Mucosa of stomach (tissue), 1 donor: ENCODE results near the gene STK33.

Source experiments
- H3K27me3 ChIP-seq: one replicate; pipeline ENCODE4 v1.7.0; 2013; ENCODE audit warnings: mild to moderate bottlenecking, low read length; ENCODE audit not compliant: control insufficient read depth, insufficient read depth
- H3K36me3 ChIP-seq: one replicate; pipeline ENCODE4 v1.7.0; 2013; ENCODE audit warnings: low read length; ENCODE audit not compliant: control insufficient read depth, insufficient read depth
- H3K4me1 ChIP-seq: one replicate; pipeline ENCODE4 v1.7.0; 2013; ENCODE audit warnings: mild to moderate bottlenecking, low read length; ENCODE audit not compliant: control insufficient read depth, insufficient read depth
- H3K4me3 ChIP-seq: one replicate; pipeline ENCODE4 v1.7.0; 2013; ENCODE audit warnings: low read length
- H3K9ac ChIP-seq: one replicate; pipeline ENCODE4 v1.7.0; 2013; ENCODE audit warnings: mild to moderate bottlenecking, low read length, moderate library complexity
- H3K9me3 ChIP-seq: one replicate; pipeline ENCODE4 v1.7.0; 2013; ENCODE audit warnings: mild to moderate bottlenecking, low read length, moderate library complexity; ENCODE audit not compliant: control insufficient read depth
- donor health status: Pancreatic carcinoma.

STK33 gene

GRCh38 chr11:8392166-8392565 is 201.9 kb downstream of the STK33 start:
- no peak overlapping the region for H3K9ac ChIP-seq
- no peaks in the 10 kb centered on the region for H3K9me3 ChIP-seq
- H3K4me3 ChIP-seq = no peak overlapping the region
- H3K27me3 ChIP-seq = no peaks in the 10 kb centered on the region
- H3K36me3 ChIP-seq = no peaks in the 10 kb centered on the region
- peaks cover 4% of the 10 kb centered on the region for H3K4me1 ChIP-seq

DNA sequence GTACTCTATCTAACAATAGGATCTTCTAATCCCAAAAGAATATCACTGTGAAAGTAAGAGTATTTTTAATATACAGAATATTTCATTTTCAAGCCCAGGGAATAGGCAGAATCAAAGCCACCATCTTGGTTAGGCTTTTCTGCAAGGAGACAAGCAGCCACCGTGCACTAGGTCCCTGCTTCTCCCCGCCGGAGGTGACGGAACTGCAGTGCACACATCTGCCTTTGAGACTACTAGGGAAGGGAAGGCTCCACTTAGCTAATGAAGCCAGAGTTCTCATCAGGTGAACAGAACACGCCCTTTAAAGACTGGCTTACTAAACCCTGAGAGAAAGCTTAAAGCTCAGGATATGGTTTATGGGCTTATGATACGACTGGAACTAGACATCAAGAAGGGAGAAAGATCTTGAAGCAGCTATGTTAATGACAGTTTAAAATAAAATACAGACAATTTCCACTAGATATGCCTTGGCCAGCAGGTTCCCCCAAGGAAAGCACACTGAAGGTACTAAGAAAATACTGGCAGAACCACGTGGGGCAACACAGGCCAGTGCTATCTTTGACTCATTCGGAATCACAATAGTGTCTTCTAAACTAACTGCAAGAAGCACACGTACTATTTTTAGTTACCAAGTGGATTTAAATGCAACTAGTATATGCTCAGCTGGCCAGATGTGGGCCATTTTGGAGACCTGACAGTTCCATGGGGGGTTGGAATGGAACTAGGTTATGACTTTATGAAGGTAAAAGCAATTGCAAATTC is 203.0 kb downstream of the STK33 start:
- Histone ChIP-seq H3K9me3 (no peaks in the 10 kb centered on the region), H3K27me3 (no peaks in the 10 kb centered on the region), H3K36me3 (no peaks in the 10 kb centered on the region), H3K4me1 (peaks cover 4% of the 10 kb centered on the region), H3K9ac (no peak overlapping the region), H3K4me3 (no peak overlapping the region)

- H3K4me1 ChIP-seq = peaks cover 4% of the 10 kb centered on the region
- no peaks in the 10 kb centered on the region for H3K27me3 ChIP-seq
- H3K4me3 ChIP-seq = no peak overlapping the region
- no peak overlapping the region for H3K9ac ChIP-seq
- no peaks in the 10 kb centered on the region for H3K9me3 ChIP-seq
- H3K36me3 ChIP-seq = no peaks in the 10 kb centered on the region
Observed at GRCh38 chr11:8389029-8389996, 204.7 kb downstream of the STK33 start.

- no peak overlapping the region for H3K9ac ChIP-seq
- no peaks in the 10 kb centered on the region for H3K36me3 ChIP-seq
- no peaks in the 10 kb centered on the region for H3K27me3 ChIP-seq
- H3K4me1 ChIP-seq = peaks cover 4% of the 10 kb centered on the region
- H3K9me3 ChIP-seq = no peaks in the 10 kb centered on the region
- H3K4me3 ChIP-seq = no peak overlapping the region
Observed at GRCh38 chr11:8387693-8388092, 206.3 kb downstream of the STK33 start.

- Histone ChIP-seq H3K4me1 (peaks cover 4% of the 10 kb centered on the region), H3K9me3 (no peaks in the 10 kb centered on the region), H3K27me3 (no peaks in the 10 kb centered on the region), H3K4me3 (no peak overlapping the region), H3K36me3 (no peaks in the 10 kb centered on the region), H3K9ac (no peak overlapping the region)
Observed at GRCh38 chr11:8387141-8387540, 206.9 kb downstream of the STK33 start.

GRCh38 chr11:8386134-8386864 is 207.7 kb downstream of the STK33 start:
- no peaks in the 10 kb centered on the region for H3K9me3 ChIP-seq
- no peak overlapping the region for H3K9ac ChIP-seq
- no peaks in the 10 kb centered on the region for H3K36me3 ChIP-seq
- H3K27me3 ChIP-seq = no peaks in the 10 kb centered on the region
- H3K4me1 ChIP-seq = peaks cover 4% of the 10 kb centered on the region
- H3K4me3 ChIP-seq = no peak overlapping the region

DNA sequence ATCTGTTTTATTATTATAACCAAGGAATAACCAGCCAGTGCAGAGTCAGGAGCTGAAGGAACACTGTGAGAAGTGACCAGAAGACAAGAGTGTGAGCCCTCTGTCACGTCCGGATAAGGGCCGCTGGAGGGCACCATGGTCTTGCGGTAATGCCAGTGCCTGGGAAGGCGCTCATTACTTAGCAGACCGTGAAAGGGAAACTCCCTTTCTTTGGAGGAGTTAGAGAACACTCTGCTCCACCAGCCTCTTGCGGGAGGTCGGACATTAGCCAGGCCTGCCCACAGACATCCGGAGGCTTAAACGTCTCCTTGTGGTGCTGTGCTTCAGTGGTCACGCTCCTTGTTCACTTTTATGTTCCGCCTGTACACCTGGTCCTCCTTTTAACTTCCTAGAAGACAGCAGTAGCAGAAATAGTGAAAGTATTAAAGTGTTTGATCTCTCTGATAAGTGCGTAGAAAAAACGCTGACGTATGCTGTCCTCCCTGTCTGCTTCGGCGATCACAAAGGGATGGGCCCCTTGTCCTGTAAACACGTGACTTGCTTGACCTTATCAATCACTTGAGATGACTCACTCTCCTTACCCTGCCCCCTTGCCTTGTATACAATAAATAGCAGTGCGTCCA is 209.7 kb downstream of the STK33 start:
- Histone ChIP-seq H3K27me3 (no peaks in the 10 kb centered on the region), H3K9me3 (no peaks in the 10 kb centered on the region), H3K4me3 (no peak overlapping the region), H3K9ac (no peak overlapping the region), H3K36me3 (no peaks in the 10 kb centered on the region), H3K4me1 (peaks cover 3% of the 10 kb centered on the region)

- Histone ChIP-seq H3K4me1 (no peaks in the 10 kb centered on the region), H3K9me3 (no peaks in the 10 kb centered on the region), H3K27me3 (no peaks in the 10 kb centered on the region), H3K9ac (no peak overlapping the region), H3K36me3 (no peaks in the 10 kb centered on the region), H3K4me3 (no peak overlapping the region)
Observed at GRCh38 chr11:8383627-8384026, 210.4 kb downstream of the STK33 start.

- no peaks in the 10 kb centered on the region for H3K9me3 ChIP-seq
- no peaks in the 10 kb centered on the region for H3K4me1 ChIP-seq
- H3K9ac ChIP-seq = no peak overlapping the region
- H3K36me3 ChIP-seq = no peaks in the 10 kb centered on the region
- no peaks in the 10 kb centered on the region for H3K27me3 ChIP-seq
- H3K4me3 ChIP-seq = no peak overlapping the region
Observed at GRCh38 chr11:8383227-8383626, 210.8 kb downstream of the STK33 start.

- H3K27me3 ChIP-seq = no peaks in the 10 kb centered on the region
- no peak overlapping the region for H3K4me3 ChIP-seq
- H3K9ac ChIP-seq = no peak overlapping the region
- no peaks in the 10 kb centered on the region for H3K4me1 ChIP-seq
- no peaks in the 10 kb centered on the region for H3K9me3 ChIP-seq
- H3K36me3 ChIP-seq = no peaks in the 10 kb centered on the region
Observed at GRCh38 chr11:8382436-8383053, 211.5 kb downstream of the STK33 start.

DNA sequence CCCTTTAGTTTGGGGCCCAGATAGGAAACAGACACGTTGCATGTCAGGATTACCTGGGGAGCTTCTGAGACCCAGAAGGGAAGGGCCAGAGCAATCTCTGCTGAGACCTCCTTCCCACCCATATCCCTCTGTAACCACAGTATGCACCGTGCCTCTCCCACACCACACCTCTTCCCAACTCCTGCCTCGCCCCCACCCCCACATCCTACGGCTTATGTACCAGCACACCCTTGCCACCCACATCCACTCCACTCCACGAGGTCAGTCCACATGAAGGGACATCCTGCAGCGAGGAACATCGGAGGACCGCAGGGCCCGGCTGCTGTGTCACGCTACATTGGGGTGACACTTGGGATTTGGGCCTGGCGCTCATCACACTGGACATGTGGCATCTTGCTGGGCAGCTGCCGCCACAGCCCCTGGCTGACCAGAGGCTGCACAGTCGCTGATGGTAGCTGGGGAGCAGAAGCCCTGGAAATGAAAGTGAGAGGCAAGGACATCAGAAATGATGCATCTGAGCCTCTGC is 212.1 kb downstream of the STK33 start:
- Histone ChIP-seq H3K36me3 (no peaks in the 10 kb centered on the region), H3K4me3 (no peak overlapping the region), H3K9ac (no peak overlapping the region), H3K27me3 (no peaks in the 10 kb centered on the region), H3K9me3 (no peaks in the 10 kb centered on the region), H3K4me1 (no peaks in the 10 kb centered on the region)
